Measurements from ENCODE around the gene TENM4. TPM values are rescaled to one million over a fixed set of nuclear protein-coding genes. Genes with fewer than 3 reads are reported as not detected.

The TENM4 gene
- total RNA-seq, 1 experiment from 2014 or later = 25.0 TPM

- TF ChIP-seq ZNF512 (CRISPR knock-in tag; IDR thresholded peaks at IDR 0.05; ENCODE audit: borderline replicate concordance) = no peak
- no peak for TF ChIP-seq E2F1 (CRISPR knock-in tag; IDR thresholded peaks at IDR 0.05)
- no peak for TF ChIP-seq ATF6 (CRISPR knock-in tag; IDR thresholded peaks at IDR 0.05)
- no peak for TF ChIP-seq ESRRA (CRISPR knock-in tag; IDR thresholded peaks at IDR 0.05; ENCODE audit: borderline replicate concordance)
- no peak for TF ChIP-seq ELF4 (CRISPR knock-in tag; IDR thresholded peaks at IDR 0.05; ENCODE audit: low read depth)
Observed at GRCh38 chr11:79189055-79189454, 251.8 kb downstream of the TENM4 start (continued).

GRCh38 chr11:79186669-79187068 is 254.2 kb downstream of the TENM4 start:
- Mint-ChIP-seq H3K27ac (no peak overlapping the region), H3K36me3 (peaks cover 8% of the 10 kb centered on the region; the same call in 1 of the 2 replicates), H3K27me3 (ENCODE audit: low read depth) (peaks cover 22% of the 10 kb centered on the region), H3K4me3 (no peak overlapping the region), H3K4me1 (no peaks in the 10 kb centered on the region), H3K9me3 (peaks cover 19% of the 10 kb centered on the region)
- no peak for ATAC-seq
- ChIA-PET POLR2A (no interaction called here), CTCF (no interaction called here)
- DNase-seq (ENCODE audit: low spot score) = no peak
- no peak for TF ChIP-seq MYBL2 (CRISPR knock-in tag; IDR thresholded peaks at IDR 0.05)
- TF ChIP-seq ATF2 (CRISPR knock-in tag; IDR thresholded peaks at IDR 0.05; ENCODE audit: borderline replicate concordance, low read depth) = no peak
- TF ChIP-seq FOXP4 (CRISPR knock-in tag; IDR thresholded peaks at IDR 0.05) = no peak

- CTCF ChIA-PET = no interaction called here
- Mint-ChIP-seq H3K9me3 (peaks cover 19% of the 10 kb centered on the region), H3K4me1 (no peaks in the 10 kb centered on the region), H3K4me3 (no peak overlapping the region), H3K27ac (no peak overlapping the region), H3K27me3 (ENCODE audit: low read depth) (peaks cover 22% of the 10 kb centered on the region), H3K36me3 (peaks cover 8% of the 10 kb centered on the region; the same call in 1 of the 2 replicates)
- DNase-seq (ENCODE audit: low spot score) (no peak), ATAC-seq (no peak)
- POLR2A ChIA-PET = no interaction called here
- TF ChIP-seq RELA (CRISPR knock-in tag; IDR thresholded peaks at IDR 0.05; ENCODE audit: borderline replicate concordance) (no peak), FOXP1 (CRISPR knock-in tag; IDR thresholded peaks at IDR 0.05; ENCODE audit: borderline replicate concordance) (no peak), ARID4B (CRISPR knock-in tag; IDR thresholded peaks at IDR 0.05; ENCODE audit: borderline replicate concordance) (no peak), CDX4 (CRISPR knock-in tag; IDR thresholded peaks at IDR 0.05; ENCODE audit: borderline replicate concordance) (no peak), ELF4 (CRISPR knock-in tag; IDR thresholded peaks at IDR 0.05; ENCODE audit: low read depth) (no peak), JUN (CRISPR knock-in tag; IDR thresholded peaks at IDR 0.05) (no peak), ZNF121 (CRISPR knock-in tag; IDR thresholded peaks at IDR 0.05) (no peak), ESRRA (CRISPR knock-in tag; IDR thresholded peaks at IDR 0.05; ENCODE audit: borderline replicate concordance) (no peak), MYBL2 (CRISPR knock-in tag; IDR thresholded peaks at IDR 0.05) (no peak), NFYB (CRISPR knock-in tag; conservative IDR thresholded peaks at IDR 0.05; ENCODE audit: low read depth) (no peak), ZBTB43 (CRISPR knock-in tag; IDR thresholded peaks at IDR 0.05) (no peak), ZNF317 (CRISPR knock-in tag; IDR thresholded peaks at IDR 0.05; ENCODE audit: borderline replicate concordance, low read depth) (no peak)
Observed at GRCh38 chr11:79185351-79185750, 255.5 kb downstream of the TENM4 start.

Measured in WTC11 (cell line).